ENCODE data around the gene CFAP210. TPM values are rescaled to one million over a fixed set of nuclear protein-coding genes. Genes with fewer than 3 reads are reported as not detected.

The CFAP210 gene
- total RNA-seq, 4 donors from 2014 or later, result not detected

- TF ChIP-seq CTCF (IDR thresholded peaks at IDR 0.05; ENCODE audit: low read depth), result no peak
Measured at GRCh38 chr2:169696381-169696780, 2.2 kb upstream of the CFAP210 start.

- no peak for TF ChIP-seq CTCF (IDR thresholded peaks at IDR 0.05; ENCODE audit: low read depth)
Measured at GRCh38 chr2:169694894-169695260, 672 bp upstream of the CFAP210 start.

- TF ChIP-seq CTCF (IDR thresholded peaks at IDR 0.05; ENCODE audit: low read depth), result no peak
Measured at GRCh38 chr2:169693360-169693759, 845 bp downstream of the CFAP210 start.

- TF ChIP-seq CTCF (IDR thresholded peaks at IDR 0.05; ENCODE audit: low read depth), result no peak
Measured at GRCh38 chr2:169692718-169693117, 1.5 kb downstream of the CFAP210 start.

GRCh38 chr2:169690958-169691357 lies 3.2 kb downstream of the CFAP210 start:
- no peak for TF ChIP-seq CTCF (IDR thresholded peaks at IDR 0.05; ENCODE audit: low read depth)

- no peak for TF ChIP-seq CTCF (IDR thresholded peaks at IDR 0.05; ENCODE audit: low read depth)
Measured at GRCh38 chr2:169684135-169684565, 10.1 kb downstream of the CFAP210 start.

GRCh38 chr2:169683425-169684134 lies 10.6 kb downstream of the CFAP210 start:
- no peak for TF ChIP-seq CTCF (IDR thresholded peaks at IDR 0.05; ENCODE audit: low read depth)

Data from subcutaneous adipose tissue (tissue), 4 donors.